Upper lobe of left lung (tissue), 6 donors: Measurements from ENCODE around the gene ZNF77. TPM values are rescaled to one million over a fixed set of nuclear protein-coding genes. Genes with fewer than 3 reads are reported as not detected.
A peak's percentile ranks its signal among the peaks of the same experiment; 100 is the strongest.

Experiments used
- ATAC-seq, 2 donors: fragments of 200-7000 bp; cut with Tn5 transposase; one replicate each; pipeline ENCODE4 v1.9.1; 2022; ENCODE audit warnings: mild to moderate bottlenecking in 2 of 2, moderate library complexity in 2 of 2; ENCODE audit not compliant: low FRiP score in 2 of 2
- DNase-seq, 2 donors: peaks; one replicate each; pipeline ENCODE4 v3.0.0-alpha.2; 2019 to 2020
- H3K27ac ChIP-seq, 4 donors: fragments of 200-600 bp; sonication (generic); one replicate each; pipeline ENCODE4 v1.5.1; 2016 to 2019
- H3K27me3 ChIP-seq, 4 donors: fragments of 200-600 bp; sonication (generic); one replicate each; pipeline ENCODE4 v1.5.1; 2017 to 2019
- H3K36me3 ChIP-seq, 4 donors: fragments of 200-600 bp; sonication (generic); one replicate each; pipeline ENCODE4 v1.5.1; 2016 to 2019
- H3K4me1 ChIP-seq, 4 donors: fragments of 200-600 bp; sonication (generic); one replicate each; pipeline ENCODE4 v1.5.1; 2018 to 2019
- H3K4me3 ChIP-seq, 4 donors: fragments of 200-600 bp; sonication (generic); one replicate each; pipeline ENCODE4 v1.5.1; 2017 to 2019; ENCODE audit warnings: mild to moderate bottlenecking in 2 of 4, moderate library complexity in 1 of 4
- H3K9me3 ChIP-seq, 4 donors: fragments of 200-600 bp; sonication (generic); one replicate each; pipeline ENCODE4 v1.5.1; 2018 to 2019
- EP300 ChIP-seq, 4 donors: sonication (generic); formaldehyde crosslinking; IDR thresholded peaks; one replicate each; pipeline ENCODE4 v1.5.1; 2017; ENCODE audit warnings: antibody characterized with exemption in 4 of 4, control low read depth in 2 of 4
- POLR2A ChIP-seq, 4 donors: fragments of 450-650 bp; IDR thresholded peaks; one replicate each; pipeline ENCODE4 v1.5.1; 2016 to 2017; ENCODE audit warnings: antibody characterized with exemption in 4 of 4, mild to moderate bottlenecking in 2 of 4
- POLR2AphosphoS5 ChIP-seq, 2 donors: sonication (generic); formaldehyde crosslinking; IDR thresholded peaks; one replicate each; pipeline ENCODE4 v1.5.1; 2017; ENCODE audit warnings: antibody characterized with exemption in 2 of 2
- WGBS, 2 donors: methylation state at CpG; one replicate each; pipeline ENCODE4 v1.1.5; 2017 to 2018; 5-methylcytosine and 5-hydroxymethylcytosine counted together
- total RNA-seq, 6 donors: library from RNA; depleted of rRNA in 4 of 6; stranded (reverse); fragments of >200 nt in 4 of 6; gene quantifications; one replicate each; pipeline versions ENCODE4 v1.1.0 to v1.2.1, GENCODE V29; 2016 to 2021
- TF ChIP-seq, protein P1 (sequence below), 6 experiments: fragments of 450-650 bp in 4 of 6; fragments of 200-600 bp in 2 of 6; sonication (generic) in 2 of 6; IDR thresholded peaks; one replicate each; pipeline ENCODE4 v1.5.1; 2016 to 2019; ENCODE audit warnings: antibody characterized with exemption in 6 of 6
- donor health status: DM: no; HTN: no; CAD: no; lungs with moderate emphysema.
- donor health status: DM: no; HTN: yes; CAD: no; lungs with severe emphysema.

Gene ZNF77
- total RNA-seq, 6 donors from 2014 or later, result 3.1 to 7.3 (median 4.6) TPM

DNA sequence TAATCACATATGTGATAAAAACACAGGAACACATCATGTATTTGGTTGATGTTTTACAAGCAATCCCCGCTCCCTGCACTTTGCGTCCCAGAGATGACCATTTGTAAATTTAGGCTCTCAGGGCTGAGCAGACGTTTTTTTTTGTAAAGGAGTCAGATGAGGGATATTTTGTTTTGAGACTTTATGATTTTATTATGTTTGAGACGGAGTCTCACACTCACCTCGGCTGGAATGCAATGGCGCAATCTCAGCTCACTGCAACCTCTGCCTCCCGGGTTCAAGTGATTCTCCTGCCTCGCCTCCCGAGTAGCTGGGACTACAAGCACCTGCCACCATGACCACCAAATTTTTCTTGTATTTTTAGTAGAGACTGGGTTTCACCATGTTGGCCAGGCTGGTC, 34.0 kb upstream of the ZNF77 start:
- peak overlapping the region in 3 of 4 donors; percentile 70 to 82 (median 78) for H3K27ac ChIP-seq
- TF ChIP-seq POLR2AphosphoS5 (IDR thresholded peaks at IDR 0.05) (no peak), POLR2A (IDR thresholded peaks at IDR 0.05) (no peak), EP300 (IDR thresholded peaks at IDR 0.05) (no peak)
- TF ChIP-seq, protein P1, sequence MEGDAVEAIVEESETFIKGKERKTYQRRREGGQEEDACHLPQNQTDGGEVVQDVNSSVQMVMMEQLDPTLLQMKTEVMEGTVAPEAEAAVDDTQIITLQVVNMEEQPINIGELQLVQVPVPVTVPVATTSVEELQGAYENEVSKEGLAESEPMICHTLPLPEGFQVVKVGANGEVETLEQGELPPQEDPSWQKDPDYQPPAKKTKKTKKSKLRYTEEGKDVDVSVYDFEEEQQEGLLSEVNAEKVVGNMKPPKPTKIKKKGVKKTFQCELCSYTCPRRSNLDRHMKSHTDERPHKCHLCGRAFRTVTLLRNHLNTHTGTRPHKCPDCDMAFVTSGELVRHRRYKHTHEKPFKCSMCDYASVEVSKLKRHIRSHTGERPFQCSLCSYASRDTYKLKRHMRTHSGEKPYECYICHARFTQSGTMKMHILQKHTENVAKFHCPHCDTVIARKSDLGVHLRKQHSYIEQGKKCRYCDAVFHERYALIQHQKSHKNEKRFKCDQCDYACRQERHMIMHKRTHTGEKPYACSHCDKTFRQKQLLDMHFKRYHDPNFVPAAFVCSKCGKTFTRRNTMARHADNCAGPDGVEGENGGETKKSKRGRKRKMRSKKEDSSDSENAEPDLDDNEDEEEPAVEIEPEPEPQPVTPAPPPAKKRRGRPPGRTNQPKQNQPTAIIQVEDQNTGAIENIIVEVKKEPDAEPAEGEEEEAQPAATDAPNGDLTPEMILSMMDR (IDR thresholded peaks at IDR 0.05), result no peak
- no peaks in the 10 kb centered on the region for H3K27me3 ChIP-seq
- DNase-seq, result peak in 1 of 2 donors; percentile 32
- no peaks in the 10 kb centered on the region for H3K9me3 ChIP-seq
- 61 to 79% methylated on average over 9 of the region's 9 CpGs for WGBS, 2 donors
- no peaks in the 10 kb centered on the region for H3K36me3 ChIP-seq
- no peak overlapping the region for H3K4me3 ChIP-seq
- H3K4me1 ChIP-seq, result peaks cover 61 to 80% (median 75%) of the 10 kb centered on the region in 4 donors
- no peak for ATAC-seq

DNA sequence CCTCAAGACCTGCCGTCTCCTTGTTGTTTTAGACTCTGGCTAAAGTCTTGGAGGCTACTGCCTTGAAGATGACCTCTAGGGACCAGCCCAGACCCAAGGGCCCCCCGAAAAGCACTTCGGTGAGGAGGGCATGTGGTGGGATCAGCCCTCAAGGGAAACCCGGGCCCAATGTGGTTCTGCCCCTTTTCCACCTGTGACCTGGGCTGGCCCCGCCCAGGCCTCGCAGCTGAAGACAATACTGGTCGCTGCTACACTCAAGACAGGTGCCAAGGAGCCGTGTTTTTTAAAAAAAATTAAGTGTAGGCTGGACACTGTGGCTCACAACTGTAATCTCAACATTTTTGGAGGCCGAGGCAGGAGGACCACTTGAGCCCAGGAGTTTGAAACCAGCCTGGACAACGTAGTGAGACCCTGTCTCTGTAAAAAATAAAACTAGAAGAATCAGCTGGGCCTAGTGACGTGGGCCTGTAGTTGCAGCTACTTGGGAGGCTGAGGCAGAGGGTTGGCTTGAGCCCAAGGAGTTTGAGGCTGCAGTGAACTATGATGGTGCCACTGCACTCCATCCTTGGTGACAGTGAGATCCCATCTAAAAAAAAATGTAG, 33.5 kb upstream of the ZNF77 start:
- H3K27me3 ChIP-seq, result no peaks in the 10 kb centered on the region
- DNase-seq (no peak), ATAC-seq (no peak)
- H3K9me3 ChIP-seq, result no peaks in the 10 kb centered on the region
- H3K36me3 ChIP-seq, result no peaks in the 10 kb centered on the region
- peak overlapping the region in 1 of 4 donors; percentile 63 for H3K4me3 ChIP-seq
- TF ChIP-seq POLR2A (IDR thresholded peaks at IDR 0.05) (no peak), EP300 (IDR thresholded peaks at IDR 0.05) (no peak), POLR2AphosphoS5 (IDR thresholded peaks at IDR 0.05) (no peak)
- TF ChIP-seq, protein P1 (IDR thresholded peaks at IDR 0.05), result no peak
- peak overlapping the region; percentile 70 to 82 (median 75) for H3K27ac ChIP-seq
- peaks cover 61 to 80% (median 74%) of the 10 kb centered on the region in 4 donors for H3K4me1 ChIP-seq
- WGBS, 2 donors, result 72 to 83% methylated on average over 6 to 11 of the region's 11 CpGs

DNA sequence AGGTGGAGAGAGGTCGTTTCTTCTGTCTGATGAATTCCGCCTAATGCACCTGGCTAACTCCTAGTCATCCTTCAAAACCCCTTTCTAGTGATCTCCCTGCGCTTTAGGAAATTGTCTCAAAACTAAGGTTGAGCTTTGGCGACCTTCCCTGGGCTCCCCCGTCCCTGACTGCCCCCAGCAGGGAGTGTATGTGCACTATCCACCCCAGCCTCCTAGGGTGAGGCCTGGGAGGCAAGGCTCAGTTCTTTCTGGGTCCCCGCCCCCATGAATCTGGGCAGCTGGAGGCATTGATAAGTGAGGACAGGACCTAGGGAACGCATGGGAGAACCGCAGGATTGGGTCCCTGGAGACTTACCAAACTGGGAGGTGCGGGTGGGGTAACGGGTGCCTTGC, 33.0 kb upstream of the ZNF77 start:
- no peaks in the 10 kb centered on the region for H3K27me3 ChIP-seq
- H3K4me1 ChIP-seq, result peaks cover 61 to 80% (median 71%) of the 10 kb centered on the region in 4 donors
- WGBS, 2 donors, result 44 to 57% methylated on average over 5 to 10 of the region's 10 CpGs
- no peaks in the 10 kb centered on the region for H3K36me3 ChIP-seq
- ATAC-seq, result no peak
- TF ChIP-seq EP300 (IDR thresholded peaks at IDR 0.05) (no peak), POLR2A (IDR thresholded peaks at IDR 0.05) (no peak), POLR2AphosphoS5 (IDR thresholded peaks at IDR 0.05) (no peak)
- TF ChIP-seq, protein P1 (IDR thresholded peaks at IDR 0.05), result no peak
- H3K27ac ChIP-seq, result peak overlapping the region; percentile 70 to 82 (median 75)
- H3K9me3 ChIP-seq, result no peaks in the 10 kb centered on the region
- DNase-seq, result no peak
- H3K4me3 ChIP-seq, result peak overlapping the region in 3 of 4 donors; percentile 42 to 63 (median 55)

DNA sequence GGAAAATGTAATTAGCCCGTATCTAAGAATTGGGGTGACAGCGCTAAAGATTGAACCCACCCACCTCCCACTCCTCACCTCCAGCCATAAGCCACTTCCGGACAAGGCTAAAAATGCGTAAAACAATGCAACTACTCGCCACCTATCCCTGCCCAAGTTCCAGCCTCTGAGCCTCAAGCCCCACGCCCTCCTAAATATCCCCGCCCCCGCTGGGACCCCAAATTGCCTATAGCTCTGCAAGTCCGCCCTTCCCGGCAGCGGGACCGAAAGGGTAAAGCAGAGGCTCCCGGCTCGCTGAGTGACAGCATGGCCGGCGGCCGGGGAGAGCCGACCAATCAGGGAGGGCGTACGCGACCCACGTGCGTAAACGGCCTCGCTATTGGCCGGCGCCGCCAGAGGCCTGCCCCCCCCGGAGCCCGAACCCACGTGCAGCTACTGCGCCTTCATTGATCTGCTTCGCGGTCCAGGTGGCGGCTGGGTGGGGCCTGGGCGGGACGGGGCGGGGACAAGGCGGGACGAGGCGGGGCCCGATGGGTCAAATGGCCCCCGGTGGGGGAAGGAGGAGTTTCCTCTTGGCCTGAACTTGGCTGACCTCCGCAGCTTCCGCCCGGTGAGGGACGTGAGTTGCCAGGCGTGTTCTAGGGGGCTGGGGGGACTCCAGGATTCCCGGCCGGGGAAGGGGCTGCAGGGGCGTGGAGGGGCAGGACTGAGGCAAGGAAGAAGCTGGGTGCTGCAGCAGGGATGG, 32.4 kb upstream of the ZNF77 start, which contains the start of gene TLE6:
TLE6 (plus strand) TSS at position 564 of the 745 bp plus-strand sequence. CDS start 670 bp downstream, outside the sequence.
- ATAC-seq (peak; percentile 95 to 96), DNase-seq (peak; percentile 94 to 98)
- Histone ChIP-seq H3K4me3 (peak within 1 kb of the TSS; percentile 42 to 63 (median 51)), H3K27ac (peak within 1 kb of the TSS; percentile 72 to 82 (median 78)), H3K4me1 (peaks cover 58 to 80% (median 72%) of the 10 kb centered on the region in 4 donors), H3K36me3 (no peaks in the 10 kb centered on the region), H3K27me3 (no peaks in the 10 kb centered on the region), H3K9me3 (no peaks in the 10 kb centered on the region)
- 0 to 1% methylated on average over 19 to 44 of the region's 51 CpGs for WGBS, 2 donors
- TF ChIP-seq, protein P1 (IDR thresholded peaks at IDR 0.05), result no peak
- TF ChIP-seq POLR2A (IDR thresholded peaks at IDR 0.05) (peak in 1 of 4 donors; percentile 12), EP300 (IDR thresholded peaks at IDR 0.05) (peak in 1 of 4 donors; percentile 39), POLR2AphosphoS5 (IDR thresholded peaks at IDR 0.05) (peak; percentile 57 to 64)
